Activated CD4-positive, alpha-beta T cell treated with anti-CD3 and anti-CD28 coated beads, Interleukin-2, amount 50 U/mL, for 24 hours (primary cell): ENCODE measurements around the gene HDAC5.
A peak's percentile ranks its signal among the peaks of the same experiment; 100 is the strongest.

Experiments
- DNase-seq, 2 donors: peaks; one replicate each; pipeline ENCODE4 v3.0.0-alpha.2; 2020; ENCODE audit warnings: low read depth in 1 of 2, low spot score in 1 of 2

Gene HDAC5

DNA sequence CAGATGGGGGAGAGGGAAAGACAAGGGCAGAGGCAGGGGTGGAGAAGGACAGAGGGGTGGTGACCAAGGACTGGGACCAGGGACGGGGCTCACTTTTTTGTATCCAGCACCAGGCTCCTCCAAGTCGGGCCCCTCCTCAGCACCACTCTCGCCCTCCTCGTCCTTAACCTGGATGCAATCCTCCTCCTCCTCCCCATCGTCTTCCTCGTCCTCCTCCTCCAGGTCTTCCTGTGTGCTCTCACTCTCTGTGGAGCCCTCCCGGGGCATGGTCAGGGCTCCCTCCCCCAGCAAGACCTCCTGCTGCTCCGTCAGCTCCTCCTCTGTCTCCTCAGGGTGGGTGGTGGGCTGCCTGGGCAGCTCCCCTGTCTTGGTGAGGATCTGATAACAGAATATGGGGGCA is 36.1 kb downstream of the HDAC5 start:
- DNase-seq = no peak

DNA sequence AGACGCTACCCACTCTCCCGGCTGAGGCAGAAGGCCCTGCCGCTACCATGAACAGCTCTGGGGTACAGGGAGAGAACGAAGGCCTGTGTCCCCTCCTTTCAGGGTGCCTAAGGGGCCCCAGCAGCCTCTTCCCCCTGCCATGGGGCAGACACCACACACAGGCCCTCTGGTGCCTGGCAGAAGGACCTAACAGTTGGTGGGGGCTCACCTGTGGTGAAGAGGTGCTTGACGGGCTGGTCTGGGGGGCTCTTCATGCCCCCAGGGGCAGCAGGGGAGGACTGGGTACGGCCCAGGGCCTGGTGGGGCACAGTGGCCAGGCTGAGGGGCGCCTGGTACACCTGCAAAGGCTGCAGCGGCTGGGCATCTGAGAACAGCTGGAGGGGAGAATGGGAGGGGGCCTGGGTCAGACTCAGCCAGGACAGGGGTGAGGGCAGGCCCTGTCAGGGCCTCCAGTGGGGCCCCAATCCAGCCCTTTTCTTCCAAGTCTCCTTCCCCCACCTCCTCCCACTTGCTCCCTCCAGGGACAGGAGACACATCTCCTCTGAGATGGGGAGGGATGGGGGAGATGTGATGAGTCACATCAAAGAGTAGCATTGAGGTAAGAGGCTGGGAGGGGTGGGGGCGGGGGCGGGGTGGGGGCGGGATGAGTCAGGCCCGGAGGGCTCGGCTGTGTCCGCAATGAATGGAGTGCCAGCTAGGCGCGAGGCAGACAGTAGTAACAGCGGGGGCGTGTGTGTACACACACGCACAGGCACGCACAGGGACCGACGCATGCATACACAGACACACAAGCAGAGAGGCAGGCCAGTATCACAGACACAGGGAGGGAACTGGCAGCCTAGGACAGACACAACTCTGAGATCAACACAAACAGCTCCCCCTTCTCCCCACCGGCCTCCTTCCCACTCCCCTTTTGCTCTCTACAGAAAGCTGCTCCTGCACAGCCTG is 36.8 kb downstream of the HDAC5 start:
- peak; percentile 35 to 56 for DNase-seq

DNA sequence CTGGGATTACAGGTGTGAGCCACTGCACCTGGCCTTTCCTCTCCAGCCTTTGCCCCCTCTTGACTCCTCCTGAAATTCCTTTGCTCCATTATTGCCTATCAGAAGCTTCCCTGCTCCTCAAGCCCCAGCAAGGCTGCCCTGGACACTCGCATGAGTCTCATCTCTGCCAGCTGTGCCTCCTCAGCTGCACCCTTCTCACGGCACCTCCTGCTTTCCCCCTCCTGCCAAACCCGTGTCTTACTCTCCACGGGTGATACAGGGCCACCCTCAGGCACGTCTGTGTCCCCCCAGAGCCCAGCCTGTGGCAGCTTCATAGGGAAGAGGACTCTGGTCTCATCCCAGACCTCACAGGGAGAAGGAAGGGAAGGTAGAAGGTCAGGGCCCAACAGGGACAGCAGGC is 37.5 kb downstream of the HDAC5 start:
- no peak for DNase-seq

GRCh38 chr17:44084921-44085320 is 38.5 kb downstream of the HDAC5 start:
- no peak for DNase-seq

- DNase-seq = no peak
Observed at GRCh38 chr17:44084131-44084538, 39.3 kb downstream of the HDAC5 start.

- DNase-seq = no peak
Observed at GRCh38 chr17:44083250-44083849, 40.1 kb downstream of the HDAC5 start.

DNA sequence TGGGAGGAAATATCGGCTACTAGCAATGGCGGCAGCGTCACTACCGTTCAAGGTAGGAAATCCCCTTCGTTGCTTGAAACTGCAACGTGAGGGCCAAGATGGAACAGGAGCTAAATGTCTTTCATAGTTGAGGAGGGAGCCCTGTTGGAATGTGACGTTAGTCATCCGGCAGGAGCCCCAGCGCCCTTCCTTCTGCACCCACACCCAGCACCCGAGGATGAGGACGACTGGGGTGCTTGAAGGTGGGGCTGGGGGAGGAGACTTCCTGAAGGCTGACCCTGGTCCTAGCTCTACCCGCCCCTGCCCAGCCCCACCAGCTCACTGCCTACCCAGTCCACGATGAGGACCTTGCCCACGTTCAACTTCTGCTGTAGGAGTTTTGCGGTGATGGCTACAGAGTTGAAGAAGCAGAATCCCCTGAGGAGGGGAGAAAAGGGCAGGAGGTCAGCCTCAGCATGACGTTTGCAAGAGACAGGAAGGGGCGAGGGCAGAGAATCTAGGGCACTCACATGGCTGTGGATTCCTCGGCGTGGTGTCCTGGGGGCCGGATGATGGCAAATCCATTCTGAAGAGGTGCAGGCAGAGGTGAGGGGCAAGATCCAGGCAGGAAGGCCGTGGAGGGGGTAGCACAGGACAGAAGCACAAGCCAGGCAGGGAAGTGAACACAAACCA is 41.0 kb downstream of the HDAC5 start:
- no peak for DNase-seq

- no peak for DNase-seq
Observed at GRCh38 chr17:44081681-44082080, 41.8 kb downstream of the HDAC5 start.

DNA sequence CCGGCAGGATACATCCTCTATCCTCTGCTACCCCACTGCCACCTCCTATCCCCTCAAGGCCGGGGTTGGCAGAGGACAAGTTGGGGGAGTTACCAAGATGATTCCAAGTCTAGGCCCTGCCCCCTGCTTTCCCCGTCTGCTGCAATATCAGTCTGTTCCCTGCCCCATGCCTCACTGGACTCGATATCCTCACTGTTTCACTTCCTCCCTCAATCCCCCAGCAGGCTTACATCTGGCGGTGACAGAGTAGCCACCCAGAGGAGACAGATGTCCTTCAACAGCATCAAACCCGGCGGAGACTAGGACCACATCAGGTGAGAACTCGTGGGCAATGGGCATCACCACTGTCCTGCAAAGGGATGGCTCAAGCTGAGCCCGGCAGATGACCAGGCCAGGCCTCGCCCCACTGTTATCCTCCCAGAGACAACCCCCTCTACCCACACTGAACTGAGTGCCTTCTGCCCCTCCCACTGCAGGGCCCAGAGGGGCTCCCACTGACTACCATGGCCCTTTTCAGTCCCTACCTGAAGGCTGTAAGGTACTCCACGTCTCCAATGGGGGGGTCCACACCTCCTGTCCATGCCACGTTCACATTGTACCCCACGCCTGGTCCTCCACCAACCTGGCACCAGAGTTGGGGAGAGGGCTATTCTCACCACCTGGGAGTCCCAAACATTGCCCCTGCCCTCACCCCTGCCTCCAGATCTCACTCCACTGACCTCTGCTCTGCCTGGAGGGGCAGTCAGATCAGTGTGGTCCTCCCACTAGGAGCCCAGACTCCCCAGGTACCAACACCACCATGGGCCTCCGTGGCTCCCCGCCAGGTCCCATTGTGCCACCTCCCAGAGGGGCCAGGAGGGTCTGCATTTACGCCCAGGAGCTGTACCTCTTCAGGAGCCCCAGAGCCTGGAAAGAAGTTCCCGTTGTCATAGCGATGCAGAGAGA is 43.3 kb downstream of the HDAC5 start:
- DNase-seq = no peak

GRCh38 chr17:44078412-44078811 is 45.0 kb downstream of the HDAC5 start:
- no peak for DNase-seq

DNA sequence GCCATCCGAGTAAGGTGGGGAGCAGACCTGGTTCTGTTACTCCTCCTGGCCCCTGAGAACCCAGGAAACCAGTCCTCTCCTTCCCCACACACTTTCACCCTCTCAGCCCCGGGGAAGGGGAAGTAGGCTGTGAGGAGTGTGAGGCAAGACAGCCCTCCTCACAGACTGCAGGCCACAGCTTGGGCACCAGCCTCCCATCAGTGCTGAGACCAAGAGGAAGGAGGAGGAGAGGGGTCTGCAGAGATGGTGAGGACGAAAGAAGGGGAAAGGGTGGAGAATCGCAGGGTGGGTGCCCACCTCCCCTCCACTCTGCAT is 45.9 kb downstream of the HDAC5 start:
- DNase-seq = no peak

DNA sequence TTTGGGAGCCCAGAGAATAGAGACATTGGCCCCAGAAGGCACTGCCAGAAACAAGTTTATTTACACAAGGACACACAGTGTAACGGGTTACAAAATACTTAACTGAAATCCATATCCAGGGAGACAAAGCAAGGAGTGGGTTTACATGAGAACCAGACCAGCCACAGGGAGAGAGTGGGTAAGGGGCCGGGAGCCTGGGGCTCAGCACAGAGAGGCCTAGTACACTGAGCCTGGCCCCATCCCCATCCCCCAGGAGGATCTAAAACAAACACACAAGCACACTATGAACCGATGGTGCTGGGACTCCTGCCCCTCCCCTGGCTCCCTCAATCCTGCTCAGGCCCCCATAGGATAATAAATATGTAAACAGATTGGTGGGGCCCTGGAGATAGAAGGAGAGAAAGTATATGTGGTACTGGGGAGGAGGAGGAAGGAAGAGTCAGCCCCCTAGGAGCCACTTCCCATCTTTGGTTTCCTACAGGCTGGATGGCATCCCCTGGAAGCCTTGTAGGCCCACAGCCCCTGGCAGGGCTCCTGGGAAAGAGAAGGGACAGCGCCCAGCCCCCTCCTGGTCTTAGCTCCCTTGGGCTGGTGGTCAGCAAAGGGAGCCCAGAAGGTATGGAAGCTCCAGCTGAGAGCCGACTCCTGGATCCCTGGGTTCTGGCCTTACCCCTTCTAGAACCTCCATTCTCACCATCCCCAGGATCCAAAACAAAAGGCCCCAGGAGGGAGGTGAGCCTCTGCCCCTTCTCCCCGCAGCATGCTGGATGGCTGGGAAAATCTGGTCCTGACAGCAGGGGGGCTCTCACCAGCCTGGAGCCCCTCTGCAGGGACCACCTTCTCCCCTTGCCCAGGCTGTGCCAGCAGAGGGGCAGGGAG is 46.5 kb downstream of the HDAC5 start:
- no peak for DNase-seq

DNA sequence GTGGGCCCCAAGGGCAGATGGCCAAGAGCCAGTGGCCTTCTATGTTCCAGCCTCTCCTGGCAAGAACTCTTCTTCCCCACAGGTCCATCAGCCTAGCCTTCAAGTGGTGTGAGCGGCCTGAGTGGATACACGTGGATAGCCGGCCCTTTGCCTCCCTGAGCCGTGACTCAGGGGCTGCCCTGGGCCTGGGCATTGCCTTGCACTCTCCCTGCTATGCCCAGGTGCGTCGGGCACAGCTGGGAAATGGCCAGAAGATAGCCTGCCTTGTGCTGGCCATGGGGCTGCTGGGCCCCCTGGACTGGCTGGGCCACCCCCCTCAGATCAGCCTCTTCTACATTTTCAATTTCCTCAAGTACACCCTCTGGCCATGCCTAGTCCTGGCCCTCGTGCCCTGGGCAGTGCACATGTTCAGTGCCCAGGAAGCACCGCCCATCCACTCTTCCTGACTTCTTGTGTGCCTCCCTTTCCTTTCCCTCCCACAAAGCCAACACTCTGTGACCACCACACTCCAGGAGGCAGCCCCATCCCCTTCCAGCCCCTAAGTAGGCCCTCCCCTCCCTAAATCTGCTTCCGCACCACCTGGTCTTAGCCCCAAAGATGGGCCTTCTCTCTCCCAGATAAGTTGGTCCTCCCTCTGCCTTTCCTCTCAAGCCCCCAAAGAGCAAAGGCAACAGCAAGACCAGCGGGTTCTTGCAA is 47.7 kb downstream of the HDAC5 start:
- no peak for DNase-seq

GRCh38 chr17:44074911-44075285 is 48.5 kb downstream of the HDAC5 start:
- DNase-seq = no peak

DNA sequence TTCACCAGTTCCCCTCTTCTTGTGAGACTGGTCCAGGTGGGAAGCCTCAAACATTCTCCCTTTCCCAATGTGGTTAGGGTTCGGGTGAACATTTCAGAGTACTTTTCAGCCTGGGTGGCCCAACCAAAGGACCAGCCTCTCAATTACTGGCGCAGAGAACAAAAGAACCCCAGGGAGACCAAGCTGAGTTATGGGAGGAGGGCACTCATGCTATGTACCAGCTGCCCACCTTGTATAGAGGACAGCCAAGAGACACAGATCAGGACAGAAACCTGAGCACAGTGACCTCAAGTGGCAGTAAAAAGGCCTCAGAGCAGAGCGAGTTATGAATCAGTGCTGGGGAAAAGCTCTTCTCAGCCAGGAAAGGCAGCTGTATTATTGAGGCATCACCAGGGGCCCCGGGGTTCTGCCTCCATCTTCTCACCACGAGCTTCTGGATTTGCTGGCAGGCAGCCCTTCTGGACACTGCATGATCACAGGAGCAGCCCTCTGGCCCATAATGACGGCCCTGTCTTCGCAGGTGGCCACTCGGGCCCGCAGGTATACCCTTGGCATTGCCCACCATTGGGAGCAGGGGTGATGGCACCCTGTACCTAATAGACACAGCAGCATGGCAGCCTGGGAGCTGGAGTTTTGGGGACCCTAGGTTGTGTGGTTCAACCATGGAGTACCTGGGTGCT is 49.1 kb downstream of the HDAC5 start:
- no peak for DNase-seq

- DNase-seq = no peak
Observed at GRCh38 chr17:44071772-44072171, 51.7 kb downstream of the HDAC5 start.

DNA sequence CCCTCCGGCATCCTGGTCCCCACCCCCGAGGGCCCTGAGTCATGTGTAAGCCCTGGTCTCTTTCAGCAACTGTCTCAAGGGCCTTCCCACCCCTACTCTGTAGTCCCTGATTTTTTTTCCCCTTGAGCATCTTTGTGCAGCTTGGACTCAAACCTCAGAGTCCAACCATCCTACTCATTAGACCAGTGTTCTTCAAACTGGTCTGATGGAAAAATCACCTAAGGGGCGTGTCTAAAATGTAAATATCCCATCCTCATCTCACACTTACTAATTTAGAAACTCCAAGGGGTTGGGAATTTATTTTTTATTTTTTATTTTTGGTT is 52.3 kb downstream of the HDAC5 start:
- peak in 1 of 2 donors; percentile 58 for DNase-seq

DNA sequence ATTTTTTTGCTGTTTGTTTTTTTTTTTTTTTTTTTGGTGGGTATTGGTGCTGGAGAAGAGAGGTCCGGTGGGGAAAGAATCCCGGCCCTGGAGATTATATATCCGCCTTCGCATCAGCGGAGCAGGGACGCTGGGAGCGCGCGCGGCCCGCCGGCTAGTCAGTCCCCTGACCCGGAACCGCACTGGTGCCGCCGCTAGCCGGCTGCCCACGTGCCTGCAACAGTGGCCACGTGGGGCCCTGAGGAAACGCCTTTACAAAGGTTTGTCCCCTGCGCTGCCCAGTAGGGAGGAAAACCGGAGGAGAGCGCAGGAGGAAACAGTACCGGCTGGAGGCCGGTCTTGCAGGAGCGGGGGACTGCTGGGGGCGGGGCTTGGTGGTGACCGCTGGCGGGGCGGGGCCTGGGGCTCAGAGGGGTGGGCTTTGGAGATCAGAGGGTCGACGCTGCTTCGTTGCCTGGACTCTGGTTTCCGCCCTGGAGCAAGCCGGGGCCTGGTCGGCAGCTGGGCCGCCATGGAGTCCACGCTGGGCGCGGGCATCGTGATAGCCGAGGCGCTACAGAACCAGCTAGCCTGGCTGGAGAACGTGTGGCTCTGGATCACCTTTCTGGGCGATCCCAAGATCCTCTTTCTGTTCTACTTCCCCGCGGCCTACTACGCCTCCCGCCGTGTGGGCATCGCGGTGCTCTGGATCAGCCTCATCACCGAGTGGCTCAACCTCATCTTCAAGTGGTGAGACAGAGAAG is 52.8 kb downstream of the HDAC5 start, which contains the start of gene G6PC3:
Gene G6PC3, plus strand, starts transcription at position 281 of the 743 bp plus-strand sequence. Its CDS starts 231 bp downstream, at position 512.
- DNase-seq = peak; percentile 62 to 78
